HG02571 (cell line): ENCODE data around the gene TMPRSS4.
"Not testable (repeated sequence)": the region's sequence is repeated elsewhere in the genome, so short reads cannot be mapped to it uniquely, and the experiment has no call there.

Experiments
- ATAC-seq: cut with Tn5 transposase; IDR thresholded peaks from one replicate; pipeline ENCODE4 v1.9.1; 2021; ENCODE audit warnings: mild to moderate bottlenecking, moderate library complexity; ENCODE audit not compliant: unreplicated experiment

Gene TMPRSS4

DNA sequence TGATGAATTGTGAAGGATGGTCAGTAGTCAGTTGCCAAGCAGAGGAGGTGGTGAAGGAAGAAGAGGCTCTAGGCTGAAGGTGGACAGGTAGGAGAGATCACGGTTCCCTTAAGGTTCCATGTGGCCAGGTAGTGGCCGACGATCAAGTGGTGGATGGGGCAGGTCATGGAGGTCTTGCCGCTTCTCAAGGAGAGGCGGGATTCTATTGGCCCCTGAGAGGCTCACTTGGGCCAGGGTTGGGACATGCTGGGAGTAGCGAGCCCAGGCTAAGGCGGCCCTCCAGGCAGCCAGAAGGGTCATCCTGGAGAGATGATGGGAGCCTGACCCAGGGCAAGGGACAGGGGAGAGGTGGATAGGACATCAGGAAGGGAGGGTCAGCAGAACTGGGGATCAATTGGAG is 20.9 kb upstream of the TMPRSS4 start:
- no peak for ATAC-seq

- no peak for ATAC-seq
Measured at GRCh38 chr11:118056806-118057205, 20.1 kb upstream of the TMPRSS4 start.

GRCh38 chr11:118057251-118058145 is 19.4 kb upstream of the TMPRSS4 start:
- no peak for ATAC-seq

- no peak for ATAC-seq
Measured at GRCh38 chr11:118058311-118059245, 18.3 kb upstream of the TMPRSS4 start.

DNA sequence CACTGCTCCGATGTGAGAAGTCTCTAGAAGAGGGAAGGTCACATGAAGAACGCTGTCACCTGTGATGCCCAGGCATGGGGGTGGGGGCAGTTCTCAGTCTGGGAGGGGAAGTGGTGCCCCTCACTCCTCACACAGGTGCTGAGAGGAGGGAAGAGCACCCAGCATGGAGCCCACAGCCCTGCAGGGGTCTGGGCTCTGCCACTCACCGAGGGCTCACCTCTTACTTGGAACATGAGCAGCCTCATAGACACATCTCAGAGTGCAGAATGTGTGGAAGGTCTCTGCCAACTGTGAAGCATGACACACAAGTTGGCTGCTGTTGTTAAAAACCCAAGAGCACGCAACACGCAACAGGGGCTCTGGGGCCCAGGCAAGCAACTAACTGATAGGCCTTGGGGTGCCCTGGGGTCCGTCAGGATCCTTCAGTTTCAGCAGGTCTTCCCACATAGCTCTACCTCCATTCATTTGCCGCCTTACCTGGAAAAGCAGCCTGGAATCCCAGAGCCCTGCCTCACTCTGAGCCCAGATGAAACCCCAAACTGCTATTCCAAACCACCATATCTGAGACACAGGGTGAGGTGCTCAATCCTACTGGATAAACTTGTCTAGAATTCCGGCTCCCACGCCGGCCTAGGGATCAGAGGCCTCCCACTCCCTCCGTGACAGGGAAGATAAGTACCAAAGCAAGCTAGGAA is 17.5 kb upstream of the TMPRSS4 start:
- ATAC-seq: no peak

GRCh38 chr11:118060081-118060661 is 16.7 kb upstream of the TMPRSS4 start:
- no peak for ATAC-seq

GRCh38 chr11:118060869-118061268 is 16.0 kb upstream of the TMPRSS4 start:
- no peak for ATAC-seq

GRCh38 chr11:118061586-118062125 is 15.2 kb upstream of the TMPRSS4 start:
- ATAC-seq: no peak

DNA sequence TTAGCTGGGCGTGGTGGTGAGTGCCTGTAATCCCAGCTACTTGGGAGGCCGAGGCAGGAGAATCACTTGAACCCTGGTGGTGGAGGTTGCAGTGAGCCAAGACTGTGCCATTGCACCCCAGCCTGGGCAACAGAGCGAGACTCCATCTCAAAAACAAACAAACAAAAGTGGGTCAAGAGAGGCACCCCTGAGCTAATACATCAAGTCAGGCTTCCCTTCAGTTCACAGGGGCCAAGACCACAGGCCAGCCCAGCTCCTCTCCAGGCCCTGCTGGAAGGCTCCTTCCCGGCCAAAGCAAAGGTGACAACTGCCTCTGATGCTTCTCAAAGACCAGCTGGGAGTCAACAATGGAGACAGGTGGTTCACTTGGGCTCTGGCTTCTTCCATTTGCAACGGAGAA is 14.7 kb upstream of the TMPRSS4 start:
- ATAC-seq: not testable (repeated sequence)

- ATAC-seq: not testable (repeated sequence)
Measured at GRCh38 chr11:118062631-118063030, 14.2 kb upstream of the TMPRSS4 start.

- ATAC-seq: no peak
Measured at GRCh38 chr11:118064956-118065355, 11.9 kb upstream of the TMPRSS4 start.

GRCh38 chr11:118065384-118065783 is 11.5 kb upstream of the TMPRSS4 start:
- no peak for ATAC-seq

GRCh38 chr11:118067006-118067405 is 9.9 kb upstream of the TMPRSS4 start:
- ATAC-seq: no peak

DNA sequence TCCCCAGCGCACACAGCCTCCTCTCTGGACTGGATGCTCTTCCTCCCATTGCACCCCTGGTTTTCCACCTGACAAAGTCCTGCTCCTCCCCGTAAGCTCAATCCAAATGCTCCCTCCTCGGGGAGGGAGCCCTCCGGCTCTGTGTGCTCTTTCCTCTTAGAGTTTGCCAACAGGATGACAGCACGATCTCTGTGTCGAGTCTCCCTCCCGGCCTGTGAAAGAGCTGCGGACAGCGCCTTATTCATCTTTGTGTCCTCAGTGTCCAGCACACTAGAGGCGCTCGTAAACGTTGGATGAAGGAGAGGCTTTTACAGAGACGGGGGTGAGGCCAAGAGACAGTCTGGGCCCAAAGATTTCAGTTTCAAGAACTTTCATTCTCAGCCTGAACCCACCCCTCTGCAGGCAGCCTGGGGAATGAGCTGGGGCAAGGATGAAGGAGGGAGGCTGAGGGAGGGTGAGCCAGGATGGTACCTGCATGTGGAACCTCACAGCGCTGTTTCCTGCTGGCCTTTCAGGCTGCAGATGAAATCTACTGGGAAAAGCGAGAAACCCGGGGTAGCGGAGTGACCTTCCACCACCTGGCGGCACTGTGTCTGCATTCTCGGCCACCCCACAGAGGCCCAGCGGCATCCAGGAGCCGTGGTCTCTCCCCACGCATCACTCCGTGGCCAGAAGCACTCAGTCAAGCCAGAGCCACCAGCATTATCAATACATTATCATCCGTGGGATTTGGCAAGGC is 8.5 kb upstream of the TMPRSS4 start:
- ATAC-seq: no peak

DNA sequence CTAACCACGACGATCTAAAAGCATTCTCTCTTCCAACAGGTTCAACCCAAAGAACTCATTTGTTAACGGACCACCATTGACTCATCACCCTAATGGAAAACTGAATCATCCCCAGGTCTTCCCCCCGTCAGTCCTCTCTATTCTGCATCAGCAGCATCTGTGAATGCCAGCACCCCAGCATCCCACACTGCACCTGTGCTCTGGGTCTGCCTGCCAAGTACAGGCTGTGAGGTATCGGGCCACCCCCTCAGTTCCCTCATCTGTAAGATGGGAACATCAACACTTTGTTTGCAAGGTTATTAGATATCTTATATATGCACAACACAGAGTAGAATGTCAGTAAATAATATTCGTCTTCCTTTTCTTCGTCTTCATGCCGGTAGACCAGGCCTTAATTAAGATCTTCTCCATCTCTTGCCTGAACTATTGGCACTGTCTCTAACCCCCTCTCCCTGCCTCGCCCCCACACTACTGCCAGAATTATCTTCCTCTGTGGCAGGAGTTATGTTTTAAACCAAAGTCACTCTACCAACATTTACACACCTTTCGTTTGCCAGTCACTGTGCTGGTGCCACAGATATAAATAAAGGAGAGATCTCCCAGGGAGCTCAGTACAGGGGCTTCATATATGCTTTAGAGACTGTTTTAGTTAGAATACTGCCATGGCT is 7.8 kb upstream of the TMPRSS4 start:
- ATAC-seq: no peak

DNA sequence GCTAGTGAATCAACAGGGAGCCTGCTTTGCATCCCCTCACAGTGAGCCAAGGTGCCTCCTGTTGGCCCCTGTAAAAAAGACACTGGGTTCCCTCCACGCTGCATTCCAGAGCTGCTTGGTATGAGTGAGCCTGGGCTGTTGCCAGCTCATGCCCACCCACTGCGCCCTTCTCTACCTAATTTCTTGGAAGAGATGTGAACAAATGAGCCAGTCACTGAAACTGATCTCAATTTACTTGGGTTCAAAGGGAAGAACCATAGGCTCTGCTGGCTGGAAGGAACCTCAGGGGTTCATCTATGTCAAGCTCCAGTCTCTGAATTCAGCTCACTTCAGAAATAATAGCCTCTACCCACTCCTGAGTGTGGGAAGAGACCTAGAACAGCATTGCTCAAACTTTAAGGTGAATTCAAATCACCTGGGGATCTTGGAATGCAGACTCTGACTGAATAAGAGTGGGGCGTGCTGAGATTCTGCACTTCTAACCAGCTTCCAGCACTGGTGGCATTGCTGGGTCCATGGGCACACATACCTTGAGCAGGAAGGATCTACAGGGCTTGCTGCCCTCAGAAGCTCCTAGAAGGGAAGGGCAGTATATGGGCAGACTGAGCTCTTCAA is 5.4 kb upstream of the TMPRSS4 start:
- no peak for ATAC-seq

DNA sequence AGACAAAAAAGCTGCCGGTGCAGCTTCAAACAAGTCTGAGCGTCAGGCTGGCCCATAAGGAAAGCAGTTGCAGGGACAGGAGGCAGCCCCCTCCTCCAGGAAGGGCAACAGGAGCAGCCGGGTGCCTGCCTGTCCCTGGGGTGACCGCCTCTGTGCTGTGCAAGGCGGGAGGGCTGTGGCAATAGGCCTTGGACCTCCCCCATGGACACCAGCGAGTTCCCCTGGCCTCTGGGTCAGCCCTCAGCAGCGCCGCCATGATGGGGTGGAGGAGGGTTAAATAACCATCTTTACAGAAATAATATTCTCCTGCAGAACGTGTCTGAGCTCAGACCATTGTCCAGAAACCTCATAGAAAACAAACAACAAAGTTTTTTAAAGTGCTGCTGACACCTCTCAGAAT is 3.3 kb upstream of the TMPRSS4 start:
- ATAC-seq: no peak

- no peak for ATAC-seq
Measured at GRCh38 chr11:118074091-118074685, 2.7 kb upstream of the TMPRSS4 start.
